HEK293 (cell line): Measurements from ENCODE around the gene CADM4.

Experiments
- CTCF ChIP-seq: fragments of 450-650 bp; formaldehyde crosslinking; IDR thresholded peaks from 2 replicates; pipeline ENCODE4 v1.5.1; 2016; ENCODE audit warnings: missing biosample characterization, missing genetic modification characterization
- PATZ1 ChIP-seq: fragments of 450-650 bp; formaldehyde crosslinking; IDR thresholded peaks from 2 replicates; pipeline ENCODE4 v1.5.1; 2016; ENCODE audit warnings: missing biosample characterization, missing genetic modification characterization
- REST ChIP-seq: fragments of 450-650 bp; formaldehyde crosslinking; IDR thresholded peaks from 2 replicates; pipeline ENCODE4 v1.5.1; 2016; ENCODE audit warnings: missing biosample characterization, missing genetic modification characterization
- ZBTB7A ChIP-seq: fragments of 450-650 bp; formaldehyde crosslinking; IDR thresholded peaks from 2 replicates; pipeline ENCODE4 v1.5.1; 2016; ENCODE audit warnings: low read depth, missing biosample characterization, missing genetic modification characterization
- ZNF274 ChIP-seq, 2 experiments: fragments of 200-500 bp in 1 of 2; fragments of 450-650 bp in 1 of 2; sonication (Bioruptor generic) in 1 of 2; formaldehyde crosslinking in 1 of 2; IDR thresholded peaks; 2 replicates each; pipeline versions ENCODE4 v1.5.1 to v1.6.1; 2014 to 2016; ENCODE audit warnings: borderline replicate concordance in 1 of 2, inconsistent platforms in 1 of 2, low read length in 1 of 2, missing biosample characterization in 1 of 2, missing genetic modification characterization in 1 of 2
- ZNF311 ChIP-seq: fragments of 450-650 bp; formaldehyde crosslinking; IDR thresholded peaks from 2 replicates; pipeline ENCODE4 v1.5.1; 2017; ENCODE audit warnings: missing biosample characterization, missing genetic modification characterization, borderline replicate concordance

GRCh38 chr19:43611788-43612187 is 27.9 kb downstream of the CADM4 start, which contains the start of gene SRRM5:
- TF ChIP-seq CTCF (tag by site-specific recombination) (no peak), REST (tag by site-specific recombination) (no peak), ZNF274 (IDR thresholded peaks at IDR 0.05; ENCODE audit: low read length) (no peak), ZNF274 (tag by site-specific recombination; IDR thresholded peaks at IDR 0.05; ENCODE audit: borderline replicate concordance) (no peak), PATZ1 (tag by site-specific recombination) (no peak), ZNF311 (no peak), ZBTB7A (tag by site-specific recombination) (no peak)
